Activated T-cell treated with anti-CD3 and anti-CD28 coated beads, Interleukin-2, amount 50 U/mL, for 72 hours (primary cell): Measurements from ENCODE around the gene ANKRD9. TPM values are rescaled to one million over a fixed set of nuclear protein-coding genes. Genes with fewer than 3 reads are reported as not detected.

ENCODE experiments used
- ATAC-seq, 2 donors: fragments of 150-1000 bp; cut with Tn5 transposase; replicated peaks in 1 of 2; 2 replicates each; pipeline ENCODE4 v1.10.0; 2021; ENCODE audit warnings: moderate library complexity in 2 of 2, mild to moderate bottlenecking in 1 of 2
- DNase-seq, 2 donors: peaks; one replicate each; pipeline ENCODE4 v3.0.0; 2021 to 2022; ENCODE audit warnings: mixed read lengths in 1 of 2
- H3K27ac Mint-ChIP-seq: one replicate; pipeline ENCODE4 v1.8.0; 2022; ENCODE audit warnings: mild to moderate bottlenecking, moderate library complexity, mixed read lengths
- H3K27me3 Mint-ChIP-seq: one replicate; pipeline ENCODE4 v1.8.0; 2022; ENCODE audit warnings: low read depth, mixed read lengths
- H3K36me3 Mint-ChIP-seq, 2 donors: one replicate each; pipeline ENCODE4 v1.8.0; 2022; ENCODE audit warnings: mixed read lengths in 2 of 2, mild to moderate bottlenecking in 1 of 2; ENCODE audit not compliant: insufficient read depth in 2 of 2
- H3K4me1 Mint-ChIP-seq: one replicate; pipeline ENCODE4 v1.8.0; 2022; ENCODE audit warnings: low read depth, mixed read lengths
- H3K4me3 Mint-ChIP-seq, 2 donors: one replicate each; pipeline ENCODE4 v1.8.0; 2022; ENCODE audit warnings: mild to moderate bottlenecking in 2 of 2, mixed read lengths in 2 of 2, moderate library complexity in 2 of 2
- H3K9me3 Mint-ChIP-seq, 2 donors: one replicate each; pipeline ENCODE4 v1.8.0; 2022; ENCODE audit warnings: mixed read lengths in 2 of 2
- total RNA-seq, 2 donors: library from RNA; stranded (reverse); gene quantifications; one replicate each; pipeline ENCODE4 v1.2.3, GENCODE V29; 2022

Gene ANKRD9
- total RNA-seq, 2 donors from 2014 or later = 3.2 to 4.5 TPM

- no peak for DNase-seq
- peaks cover 10% of the 10 kb centered on the region for H3K27me3 Mint-ChIP-seq
- no peak overlapping the region for H3K4me3 Mint-ChIP-seq
- no peaks in the 10 kb centered on the region for H3K9me3 Mint-ChIP-seq
- no peaks in the 10 kb centered on the region for H3K36me3 Mint-ChIP-seq
- peaks cover 16% of the 10 kb centered on the region for H3K4me1 Mint-ChIP-seq
- H3K27ac Mint-ChIP-seq = no peak overlapping the region
- no peak for ATAC-seq
Observed at GRCh38 chr14:102512793-102513300, 3.3 kb upstream of the ANKRD9 start.

- ATAC-seq = no peak
Observed at GRCh38 chr14:102511538-102511937, 2.0 kb upstream of the ANKRD9 start.

DNA sequence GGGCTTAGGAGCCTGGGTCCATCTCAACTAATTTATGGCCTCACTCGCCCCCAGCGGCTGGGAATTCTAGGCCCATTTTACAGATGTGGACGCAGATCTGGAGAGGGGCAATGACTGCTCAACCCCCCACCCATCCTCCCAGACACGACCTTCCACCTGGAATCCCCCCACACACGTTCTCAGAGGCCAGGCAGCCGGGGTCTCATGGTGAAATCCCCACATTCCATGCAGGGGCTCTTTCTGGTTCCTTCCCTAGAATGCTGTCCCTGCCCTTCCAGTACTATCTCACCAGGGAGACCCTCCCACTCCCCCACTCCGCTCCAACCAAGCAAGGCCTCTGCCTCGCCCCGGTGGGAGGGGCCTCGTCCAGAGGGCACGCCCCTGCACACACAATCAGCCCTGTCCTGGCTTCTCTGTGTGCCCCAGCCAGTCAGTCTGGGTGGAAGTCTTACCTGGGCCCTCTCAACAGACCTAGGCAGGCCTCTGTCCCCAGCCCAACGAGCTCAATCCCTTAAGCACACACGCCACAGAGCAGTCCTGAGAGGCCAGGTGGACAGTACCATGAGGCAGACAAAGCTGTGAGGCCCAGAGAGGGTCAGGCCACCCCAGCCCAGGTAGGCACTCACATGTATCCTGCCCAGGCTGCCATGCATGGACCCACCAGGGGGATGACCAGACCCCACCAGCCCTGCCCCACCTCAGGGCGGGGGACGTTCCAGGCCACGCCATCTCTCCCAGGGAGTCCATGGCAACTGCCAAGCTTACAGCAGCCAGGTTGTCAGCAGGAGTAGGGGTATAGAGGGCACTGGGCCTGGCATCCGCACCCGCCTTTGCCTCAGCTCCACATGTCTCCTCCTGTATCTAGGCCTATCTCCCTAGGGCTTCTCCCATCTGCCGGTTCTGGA, 1.3 kb upstream of the ANKRD9 start:
- no peak overlapping the region for H3K27ac Mint-ChIP-seq
- H3K4me3 Mint-ChIP-seq = peak overlapping the region; percentile 86 to 91
- H3K9me3 Mint-ChIP-seq = no peaks in the 10 kb centered on the region
- peaks cover 12% of the 10 kb centered on the region for H3K4me1 Mint-ChIP-seq
- no peaks in the 10 kb centered on the region for H3K36me3 Mint-ChIP-seq
- DNase-seq (peak; percentile 31 to 37), ATAC-seq (no peak)
- no peaks in the 10 kb centered on the region for H3K27me3 Mint-ChIP-seq

More at GRCh38 chr14:102511538-102511937, 2.0 kb upstream of the ANKRD9 start:
- DNase-seq = no peak
- Mint-ChIP-seq H3K4me3 (peak overlapping the region in 1 of 2 donors; percentile 25), H3K36me3 (no peaks in the 10 kb centered on the region), H3K27ac (no peak overlapping the region), H3K27me3 (peaks cover 5% of the 10 kb centered on the region), H3K9me3 (no peaks in the 10 kb centered on the region), H3K4me1 (peaks cover 16% of the 10 kb centered on the region)

DNA sequence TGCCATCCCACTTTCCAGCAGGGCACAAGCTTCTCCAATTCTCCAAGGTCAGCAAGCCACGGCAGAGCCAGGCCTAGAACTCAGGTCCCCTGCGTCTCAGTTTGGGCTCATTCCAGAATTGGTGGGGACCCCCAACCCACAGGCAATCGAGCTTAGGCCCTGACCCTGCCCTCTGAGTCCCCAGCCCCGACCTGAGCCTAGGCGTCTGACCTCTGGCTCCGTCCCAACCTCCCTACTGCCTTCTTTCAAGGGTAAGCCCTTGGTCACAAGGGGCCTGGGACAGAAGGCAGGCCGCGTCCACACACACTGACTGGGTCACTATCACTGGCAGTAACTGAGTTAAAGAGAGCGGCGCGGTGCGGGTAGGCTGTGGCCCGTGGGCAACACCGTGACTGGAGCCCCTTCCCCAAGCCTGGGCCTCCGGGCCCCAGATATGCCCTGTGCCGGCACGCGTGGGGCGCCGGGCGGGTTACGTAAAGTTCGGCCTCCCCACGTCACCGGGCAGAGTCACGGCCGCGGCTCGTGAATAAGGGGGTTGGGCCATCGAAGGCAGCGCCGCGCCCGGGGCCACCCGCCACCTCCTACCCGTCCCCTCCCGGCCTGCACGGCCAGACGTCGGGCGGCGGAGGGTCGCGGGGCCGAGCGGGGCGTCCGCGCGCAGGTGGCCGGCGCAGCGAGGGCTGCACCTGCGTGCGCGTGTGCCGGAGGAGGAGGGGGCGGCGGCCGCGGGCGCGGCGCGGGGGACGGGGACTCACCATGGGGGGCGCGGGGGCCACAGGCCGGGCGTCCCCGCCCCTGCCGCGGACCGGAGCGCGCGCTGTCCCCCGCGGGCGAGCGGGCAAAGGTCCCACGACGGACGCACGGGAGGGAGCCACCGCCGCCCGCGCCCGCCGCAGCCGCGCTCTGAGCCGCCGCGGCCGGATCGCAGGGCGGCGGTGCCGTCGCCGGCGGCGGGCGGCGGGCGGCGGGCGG, 516 bp downstream of the ANKRD9 start:
- DNase-seq = peak; percentile 27 to 40
- Mint-ChIP-seq H3K36me3 (no peaks in the 10 kb centered on the region), H3K9me3 (no peaks in the 10 kb centered on the region), H3K4me1 (peaks cover 12% of the 10 kb centered on the region), H3K27me3 (no peaks in the 10 kb centered on the region), H3K4me3 (peak overlapping the region; percentile 68 to 72), H3K27ac (no peak overlapping the region)
- peak; percentile 4 to 18 for ATAC-seq

GRCh38 chr14:102508410-102508773, 1.2 kb downstream of the ANKRD9 start:
- no peak for DNase-seq
- H3K4me3 Mint-ChIP-seq = peak overlapping the region; percentile 68 to 72
- no peaks in the 10 kb centered on the region for H3K9me3 Mint-ChIP-seq
- H3K36me3 Mint-ChIP-seq = no peaks in the 10 kb centered on the region
- no peak for ATAC-seq
- H3K27me3 Mint-ChIP-seq = no peaks in the 10 kb centered on the region
- H3K27ac Mint-ChIP-seq = no peak overlapping the region
- peaks cover 12% of the 10 kb centered on the region for H3K4me1 Mint-ChIP-seq

DNA sequence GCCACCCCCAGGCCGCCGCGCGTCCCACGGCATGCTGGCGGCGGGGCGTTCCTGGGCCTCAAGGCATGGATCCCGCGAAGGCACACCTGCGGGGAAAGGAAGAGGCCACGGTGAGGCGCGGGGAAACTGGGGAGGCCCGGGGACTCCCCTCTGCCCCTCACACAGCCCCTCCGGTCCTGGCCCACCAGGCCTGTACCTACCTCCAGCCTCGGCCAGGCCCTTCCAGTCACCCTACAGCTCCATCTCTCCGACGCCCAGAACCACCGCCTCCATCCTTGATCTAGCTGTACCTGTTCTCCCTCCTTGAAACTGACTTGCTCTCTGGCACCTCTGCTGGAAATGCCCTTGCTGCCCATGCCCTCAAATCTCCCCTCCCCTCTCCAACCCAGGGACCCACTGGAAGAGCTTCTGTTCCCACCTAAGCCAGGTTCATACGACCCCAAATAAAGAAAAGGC, 1.7 kb downstream of the ANKRD9 start:
- H3K27me3 Mint-ChIP-seq = no peaks in the 10 kb centered on the region
- H3K27ac Mint-ChIP-seq = no peak overlapping the region
- no peak for DNase-seq
- H3K4me3 Mint-ChIP-seq = no peak overlapping the region
- H3K36me3 Mint-ChIP-seq = no peaks in the 10 kb centered on the region
- no peaks in the 10 kb centered on the region for H3K9me3 Mint-ChIP-seq
- no peak for ATAC-seq
- peaks cover 12% of the 10 kb centered on the region for H3K4me1 Mint-ChIP-seq

DNA sequence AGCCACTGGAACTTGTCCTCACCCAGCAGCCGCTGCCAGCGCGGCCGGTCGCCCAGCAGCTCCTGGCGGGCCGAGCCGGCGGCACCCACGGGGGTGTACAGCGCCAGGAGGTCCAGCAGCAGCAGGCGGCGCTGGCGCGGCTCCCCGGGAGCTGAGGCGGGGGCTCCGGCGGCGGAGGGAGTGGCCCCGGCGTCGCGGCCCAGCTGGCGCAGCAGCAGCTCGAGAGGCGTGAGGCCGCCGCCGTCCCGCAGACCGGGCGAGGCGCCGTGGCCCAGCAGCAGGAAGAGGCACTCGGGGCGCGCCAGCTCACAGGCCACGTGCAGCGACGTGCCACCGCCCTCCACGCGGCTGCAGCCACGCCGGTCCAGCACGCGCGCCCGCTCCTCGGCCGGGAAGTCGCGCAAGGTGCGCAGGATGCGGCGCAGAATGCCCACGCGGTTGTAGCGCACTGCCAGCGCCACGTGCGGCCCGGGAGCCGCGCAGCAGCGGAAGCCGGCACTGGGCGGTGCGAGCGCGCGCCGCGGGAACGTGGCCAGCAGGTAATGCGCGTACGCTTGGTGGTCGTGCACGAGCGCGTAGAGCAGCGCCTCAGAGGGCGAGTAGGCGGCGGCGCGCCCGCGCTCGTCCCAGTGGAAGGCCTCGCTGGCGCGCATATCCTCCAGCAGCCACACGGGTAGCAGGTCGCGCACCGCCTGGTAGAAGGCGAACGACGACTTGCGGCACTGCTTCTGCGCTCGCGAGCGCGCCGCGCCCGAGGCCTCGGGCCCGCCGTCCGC, 2.3 kb downstream of the ANKRD9 start:
- no peaks in the 10 kb centered on the region for H3K36me3 Mint-ChIP-seq
- H3K4me1 Mint-ChIP-seq = peaks cover 12% of the 10 kb centered on the region
- no peak overlapping the region for H3K27ac Mint-ChIP-seq
- no peak for ATAC-seq
- no peaks in the 10 kb centered on the region for H3K27me3 Mint-ChIP-seq
- no peak overlapping the region for H3K4me3 Mint-ChIP-seq
- no peak for DNase-seq
- H3K9me3 Mint-ChIP-seq = no peaks in the 10 kb centered on the region

GRCh38 chr14:102506626-102506925, 3.0 kb downstream of the ANKRD9 start:
- Mint-ChIP-seq H3K4me3 (no peak overlapping the region), H3K36me3 (no peaks in the 10 kb centered on the region), H3K27ac (no peak overlapping the region), H3K4me1 (peaks cover 12% of the 10 kb centered on the region), H3K27me3 (no peaks in the 10 kb centered on the region), H3K9me3 (no peaks in the 10 kb centered on the region)
- no peak for ATAC-seq
- no peak for DNase-seq

DNA sequence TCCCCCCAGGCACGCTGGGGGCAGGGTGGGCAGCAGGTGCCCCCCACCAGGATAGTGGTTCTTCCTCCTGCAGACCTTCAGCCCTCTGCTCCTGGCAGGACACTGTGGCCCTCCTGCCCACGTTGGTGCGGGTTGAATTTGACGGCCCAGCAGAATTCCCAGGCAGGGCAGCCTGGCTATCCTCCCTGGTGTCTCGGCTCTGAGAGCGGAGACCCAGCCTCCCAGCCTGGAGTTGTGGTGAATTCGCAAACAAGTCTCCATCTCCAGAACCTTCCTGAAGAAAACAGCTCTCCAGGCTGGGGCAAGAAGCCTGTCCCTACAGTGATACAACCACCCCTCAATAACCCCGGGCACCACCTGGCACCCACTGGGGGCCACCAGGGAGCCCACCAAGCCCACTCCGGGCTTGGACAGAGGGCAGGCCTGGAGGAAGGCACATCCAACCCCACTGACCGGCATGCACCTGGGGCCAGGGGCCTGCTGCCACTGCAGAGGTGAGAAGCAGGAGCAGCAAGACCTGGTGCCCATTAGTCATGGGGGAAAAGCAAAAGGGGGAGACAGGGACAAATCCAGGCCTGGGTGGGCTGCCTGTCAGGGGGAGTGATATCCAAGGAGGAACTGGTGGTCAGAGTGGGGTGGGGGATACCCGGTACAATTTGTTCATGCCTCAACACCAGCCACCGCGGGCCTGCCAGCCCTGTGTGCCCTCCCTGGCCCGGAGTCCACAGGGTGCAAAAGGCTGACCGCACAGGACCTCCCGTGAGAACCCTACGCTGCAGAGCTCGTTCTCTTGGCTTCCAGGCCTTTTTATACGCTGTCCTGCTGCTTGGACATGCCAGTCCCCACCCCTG, 3.6 kb downstream of the ANKRD9 start:
- H3K27me3 Mint-ChIP-seq = no peaks in the 10 kb centered on the region
- H3K9me3 Mint-ChIP-seq = no peaks in the 10 kb centered on the region
- H3K27ac Mint-ChIP-seq = no peak overlapping the region
- DNase-seq (no peak), ATAC-seq (no peak)
- no peaks in the 10 kb centered on the region for H3K36me3 Mint-ChIP-seq
- H3K4me1 Mint-ChIP-seq = peaks cover 10% of the 10 kb centered on the region
- H3K4me3 Mint-ChIP-seq = no peak overlapping the region

GRCh38 chr14:102505000-102505619, 4.5 kb downstream of the ANKRD9 start:
- Mint-ChIP-seq H3K36me3 (no peaks in the 10 kb centered on the region), H3K4me1 (peaks cover 12% of the 10 kb centered on the region), H3K9me3 (no peaks in the 10 kb centered on the region), H3K27ac (no peak overlapping the region), H3K27me3 (no peaks in the 10 kb centered on the region), H3K4me3 (no peak overlapping the region)
- no peak for ATAC-seq
- no peak for DNase-seq

DNA sequence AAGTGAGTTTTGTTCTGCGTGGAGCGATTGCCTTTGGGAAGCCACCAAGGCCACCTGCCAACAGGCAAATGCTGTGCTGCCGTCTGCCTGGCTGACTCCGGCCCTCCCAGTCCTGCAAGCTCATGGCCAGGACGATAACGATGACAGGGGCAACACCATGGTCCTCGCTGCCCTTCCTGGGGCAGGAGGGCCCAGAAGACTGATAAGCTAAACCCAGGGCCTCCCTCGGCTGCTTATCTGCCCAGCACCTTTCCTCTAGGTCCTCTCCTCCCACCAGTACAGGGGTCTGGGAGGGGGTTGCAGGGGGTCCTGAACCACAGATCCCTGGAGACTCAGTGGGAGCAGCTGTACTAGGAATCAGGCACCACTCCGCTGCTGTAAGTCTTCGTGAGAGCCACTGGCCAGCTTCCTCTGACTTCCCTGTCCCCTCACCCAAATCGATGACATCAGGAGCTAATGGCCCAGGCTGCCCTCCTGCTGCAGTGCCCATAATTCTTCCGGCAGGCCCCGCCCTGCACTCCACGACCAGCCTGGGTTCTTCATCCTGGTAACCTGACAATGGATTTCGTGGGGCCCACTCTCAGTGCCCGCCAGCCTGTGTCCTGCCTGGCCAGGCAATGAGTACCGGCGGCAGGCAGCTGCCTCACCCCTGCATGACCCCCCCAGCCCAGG, 5.1 kb downstream of the ANKRD9 start:
- Mint-ChIP-seq H3K4me3 (no peak overlapping the region), H3K27me3 (no peaks in the 10 kb centered on the region), H3K36me3 (no peaks in the 10 kb centered on the region), H3K4me1 (peaks cover 14% of the 10 kb centered on the region), H3K27ac (no peak overlapping the region), H3K9me3 (no peaks in the 10 kb centered on the region)
- ATAC-seq (no peak), DNase-seq (no peak)
